Large intestine (tissue), 3 donors: ENCODE data around the gene ANXA11. TPM values are rescaled to one million over a fixed set of nuclear protein-coding genes. Genes with fewer than 3 reads are reported as not detected.

Experiments
- DNase-seq, 2 donors: peaks; one replicate each; pipeline versions ENCODE4 v3.0.0 to v3.0.0-alpha.2; 2013
- H3K27ac ChIP-seq: one replicate; pipeline ENCODE4 v1.5.1; 2013; ENCODE audit warnings: low read length
- H3K27me3 ChIP-seq: 2 replicates; pipeline ENCODE4 v1.6.1; 2013; ENCODE audit warnings: low read length; ENCODE audit not compliant: control insufficient read depth, insufficient read depth
- H3K36me3 ChIP-seq: 2 replicates; pipeline ENCODE4 v1.6.1; 2013; ENCODE audit warnings: low read length; ENCODE audit not compliant: control insufficient read depth, insufficient read depth
- H3K4me1 ChIP-seq: one replicate; pipeline ENCODE4 v1.6.1; 2013; ENCODE audit warnings: low read length; ENCODE audit not compliant: control insufficient read depth, insufficient read depth
- H3K4me3 ChIP-seq: one replicate; pipeline ENCODE4 v1.5.1; 2013; ENCODE audit warnings: low read length
- H3K9me3 ChIP-seq: one replicate; pipeline ENCODE4 v1.6.1; 2013; ENCODE audit warnings: mild to moderate bottlenecking, low read depth, low read length, moderate library complexity; ENCODE audit not compliant: control insufficient read depth
- WGBS: methylation state at CpG from one replicate; pipeline ENCODE4 v1.1.5; 2013; ENCODE audit warnings: low lambda C conversion rate; ENCODE audit not compliant: insufficient coverage; 5-methylcytosine and 5-hydroxymethylcytosine counted together
- polyA plus RNA-seq: library from polyadenylated mRNA; unstranded; fragments of 120-200 nt; gene quantifications from one replicate; pipeline ENCODE4 v1.2.1, GENCODE V29; 2013

Gene ANXA11
- polyA plus RNA-seq, 1 donor = 101 TPM

DNA sequence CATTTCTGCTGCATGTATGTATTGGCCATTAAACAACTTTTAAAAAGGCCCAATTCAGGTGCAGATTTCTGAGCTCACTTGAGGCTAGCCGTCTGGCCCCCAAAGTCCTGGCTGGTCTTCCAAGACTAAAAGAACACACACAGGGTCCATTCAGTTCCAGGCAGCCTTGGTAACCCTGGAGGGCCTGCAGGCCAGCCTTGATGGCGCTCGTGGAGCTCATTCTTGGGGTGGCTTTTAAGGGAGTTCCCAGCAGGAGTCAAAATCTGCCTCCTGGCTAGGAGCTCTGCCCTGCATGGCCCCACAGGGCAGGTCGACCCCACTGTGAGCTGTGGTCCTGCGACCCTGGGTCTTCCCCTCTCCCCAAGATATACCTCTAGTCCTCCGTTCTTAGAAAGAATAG is 28.8 kb downstream of the ANXA11 start:
- Histone ChIP-seq H3K27me3 (no peaks in the 10 kb centered on the region), H3K4me1 (no peaks in the 10 kb centered on the region), H3K27ac (no peak overlapping the region), H3K4me3 (no peak overlapping the region), H3K36me3 (peaks cover 48% of the 10 kb centered on the region), H3K9me3 (no peaks in the 10 kb centered on the region)
- DNase-seq = no peak
- WGBS = no CpG with 5 or more reads among the region's 6 CpGs

GRCh38 chr10:80174641-80175395 is 30.5 kb downstream of the ANXA11 start:
- no CpG with 5 or more reads among the region's 15 CpGs for WGBS
- H3K4me1 ChIP-seq = no peaks in the 10 kb centered on the region
- no peaks in the 10 kb centered on the region for H3K9me3 ChIP-seq
- no peaks in the 10 kb centered on the region for H3K27me3 ChIP-seq
- no peak overlapping the region for H3K27ac ChIP-seq
- H3K36me3 ChIP-seq = peaks cover 57% of the 10 kb centered on the region
- no peak for DNase-seq
- H3K4me3 ChIP-seq = no peak overlapping the region

DNA sequence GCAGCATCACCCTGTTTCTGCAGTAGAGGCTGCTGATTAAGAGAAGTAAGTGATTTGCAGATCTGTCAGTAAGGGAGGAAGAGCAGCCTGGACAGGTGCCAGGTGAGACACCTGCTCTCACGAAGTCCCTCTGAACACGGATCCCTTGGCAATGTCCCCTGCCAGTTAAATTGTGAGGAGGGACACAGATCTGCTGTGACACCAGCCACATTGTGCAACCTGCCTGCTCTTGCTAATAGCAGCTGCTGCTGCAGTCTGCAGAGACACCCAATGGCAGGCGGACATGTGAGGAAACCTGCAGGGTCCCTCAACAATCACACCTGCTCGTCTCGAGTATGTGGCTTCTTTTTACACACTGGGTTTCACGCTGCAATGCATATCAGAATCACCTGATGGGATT is 31.9 kb downstream of the ANXA11 start:
- no CpG with 5 or more reads among the region's 6 CpGs for WGBS

DNA sequence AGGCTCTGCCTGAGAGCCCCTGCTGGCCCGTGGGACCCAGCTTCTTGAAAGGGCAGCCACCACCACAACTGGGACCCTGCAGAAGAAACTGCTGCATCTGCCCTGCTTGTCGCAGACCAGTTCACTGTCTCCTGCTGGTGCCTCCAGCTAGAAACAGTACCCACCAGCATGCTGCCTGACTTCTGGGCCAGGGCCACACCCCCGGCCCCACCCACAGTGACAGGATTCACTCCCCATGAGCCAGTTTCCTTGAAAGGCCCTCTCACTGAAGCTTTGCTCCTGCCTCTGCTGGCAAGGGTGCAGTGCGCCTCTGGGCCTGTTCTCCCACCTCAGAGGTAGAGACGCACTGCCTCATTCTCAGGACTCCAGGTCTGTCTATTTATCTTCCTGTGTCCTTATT is 32.4 kb downstream of the ANXA11 start:
- Histone ChIP-seq H3K27me3 (no peaks in the 10 kb centered on the region), H3K27ac (no peak overlapping the region), H3K36me3 (peaks cover 63% of the 10 kb centered on the region), H3K4me1 (no peaks in the 10 kb centered on the region), H3K4me3 (no peak overlapping the region), H3K9me3 (no peaks in the 10 kb centered on the region)
- peak in 1 of 2 donors; percentile 36 for DNase-seq
- no CpG with 5 or more reads among the region's 5 CpGs for WGBS

More for the DNA sequence above, 31.9 kb downstream of the ANXA11 start:
- H3K4me1 ChIP-seq = no peaks in the 10 kb centered on the region
- H3K4me3 ChIP-seq = no peak overlapping the region
- H3K27ac ChIP-seq = no peak overlapping the region
- H3K36me3 ChIP-seq = peaks cover 58% of the 10 kb centered on the region
- H3K9me3 ChIP-seq = no peaks in the 10 kb centered on the region
- no peaks in the 10 kb centered on the region for H3K27me3 ChIP-seq
- DNase-seq = no peak

- no peak overlapping the region for H3K4me3 ChIP-seq
- no peak for DNase-seq
- WGBS = 100% methylated on average over 2 of the region's 7 CpGs
- H3K9me3 ChIP-seq = no peaks in the 10 kb centered on the region
- H3K27me3 ChIP-seq = no peaks in the 10 kb centered on the region
- H3K4me1 ChIP-seq = no peaks in the 10 kb centered on the region
- H3K36me3 ChIP-seq = peaks cover 78% of the 10 kb centered on the region
- no peak overlapping the region for H3K27ac ChIP-seq
These were observed 34.1 kb downstream of the ANXA11 start for GRCh38 chr10:80171248-80171660.

DNA sequence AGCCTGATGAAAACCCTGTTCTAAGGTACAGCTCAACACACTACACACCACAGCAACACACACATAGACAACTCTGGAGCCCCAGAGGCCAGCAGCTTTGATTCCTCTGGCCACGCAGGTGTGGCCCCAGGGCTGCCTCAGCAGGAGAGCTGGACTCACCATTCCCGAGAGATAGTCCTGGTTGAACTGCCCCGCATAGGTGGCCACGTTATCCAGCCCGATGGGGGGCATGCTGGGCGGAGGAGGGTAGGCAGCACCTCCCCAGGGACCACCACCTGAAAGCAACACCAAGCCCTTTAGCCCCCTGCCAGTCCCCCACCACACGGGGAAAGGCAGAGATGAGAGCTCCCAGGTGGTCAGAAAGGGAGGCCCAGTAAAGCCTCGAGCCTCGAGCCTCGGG is 34.7 kb downstream of the ANXA11 start:
- H3K9me3 ChIP-seq = no peaks in the 10 kb centered on the region
- H3K4me3 ChIP-seq = no peak overlapping the region
- no peak overlapping the region for H3K27ac ChIP-seq
- no peak for DNase-seq
- WGBS = no CpG with 5 or more reads among the region's 10 CpGs
- H3K36me3 ChIP-seq = peaks cover 83% of the 10 kb centered on the region
- no peaks in the 10 kb centered on the region for H3K4me1 ChIP-seq
- H3K27me3 ChIP-seq = no peaks in the 10 kb centered on the region

DNA sequence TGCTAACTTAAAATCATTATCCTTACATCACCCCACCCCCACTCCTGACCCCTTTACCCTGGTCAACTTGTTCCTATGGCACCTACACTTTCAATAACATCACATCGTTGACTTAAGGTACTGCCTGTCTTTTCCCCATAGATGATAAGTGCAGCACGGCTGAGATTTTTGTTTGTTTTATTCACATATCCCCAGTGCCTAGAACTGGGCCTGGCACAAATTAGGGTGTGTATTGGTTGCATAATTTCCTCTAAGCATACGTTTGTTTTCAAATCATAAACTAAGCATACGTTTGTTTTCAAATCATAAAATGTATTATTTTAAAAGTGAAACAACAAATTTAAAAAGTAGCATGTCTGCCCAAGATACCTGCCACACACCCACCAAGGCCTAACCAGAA is 35.3 kb downstream of the ANXA11 start:
- Histone ChIP-seq H3K4me3 (no peak overlapping the region), H3K36me3 (peaks cover 86% of the 10 kb centered on the region), H3K9me3 (no peaks in the 10 kb centered on the region), H3K4me1 (no peaks in the 10 kb centered on the region), H3K27me3 (no peaks in the 10 kb centered on the region), H3K27ac (no peak overlapping the region)
- WGBS = 55% methylated on average over 2 of the region's 4 CpGs
- DNase-seq = no peak

DNA sequence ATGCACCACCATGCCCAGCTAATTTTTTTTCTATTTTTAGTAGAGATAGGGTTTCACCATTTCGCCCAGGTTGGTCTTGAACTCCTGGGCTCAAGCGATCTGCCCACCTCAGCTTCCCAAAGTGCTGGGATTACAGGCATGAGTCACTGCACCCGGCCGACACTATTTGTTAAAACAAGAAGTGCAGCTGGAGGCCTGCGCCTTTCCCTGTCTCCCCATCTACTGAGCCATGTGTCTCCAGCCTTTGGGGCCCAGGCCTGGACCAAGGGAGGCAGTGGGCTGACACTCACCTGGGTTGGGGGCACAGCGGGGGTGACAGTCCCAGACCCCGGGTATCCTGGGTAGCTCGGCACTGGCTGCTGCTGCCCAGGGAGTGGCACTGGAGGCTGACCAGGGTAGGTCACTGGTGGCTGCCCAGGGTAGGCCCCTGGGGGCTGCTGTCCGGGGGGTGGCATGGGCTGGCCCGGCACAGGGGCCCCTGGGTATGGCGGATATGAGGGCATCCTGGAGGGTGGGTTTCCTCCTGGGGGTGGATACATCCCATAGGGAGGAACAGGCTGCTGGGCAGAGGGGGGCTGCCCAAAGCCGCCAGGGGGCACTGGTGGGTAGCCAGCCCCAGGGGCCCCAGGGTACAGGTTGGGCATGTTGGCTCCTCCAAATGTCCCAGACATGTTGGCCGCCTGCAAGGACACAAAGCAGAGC is 36.5 kb downstream of the ANXA11 start:
- H3K4me3 ChIP-seq = no peak overlapping the region
- DNase-seq = no peak
- no CpG with 5 or more reads among the region's 13 CpGs for WGBS
- peaks cover 3% of the 10 kb centered on the region for H3K4me1 ChIP-seq
- no peaks in the 10 kb centered on the region for H3K27me3 ChIP-seq
- no peak overlapping the region for H3K27ac ChIP-seq
- peaks cover 93% of the 10 kb centered on the region for H3K36me3 ChIP-seq
- H3K9me3 ChIP-seq = no peaks in the 10 kb centered on the region

DNA sequence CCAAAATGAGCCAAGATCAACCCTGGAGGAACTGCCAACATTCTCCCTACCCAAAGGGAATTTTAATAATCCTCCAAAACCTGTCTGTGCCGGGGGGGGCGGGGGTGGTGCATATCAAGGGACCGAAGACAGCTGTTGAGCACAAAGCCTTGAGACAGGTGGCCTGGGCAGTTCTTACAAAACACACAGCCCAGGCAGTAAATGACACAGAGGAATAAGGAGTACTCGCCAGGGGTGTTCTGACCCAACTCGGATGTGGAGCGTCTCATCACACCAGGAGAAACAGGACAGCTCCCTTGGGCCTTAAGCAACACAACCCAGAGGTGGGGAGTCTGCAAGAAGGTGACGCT is 37.2 kb downstream of the ANXA11 start:
- H3K36me3 ChIP-seq = peaks cover 94% of the 10 kb centered on the region
- H3K4me1 ChIP-seq = peaks cover 4% of the 10 kb centered on the region
- no peak for DNase-seq
- no peak overlapping the region for H3K27ac ChIP-seq
- WGBS = 93% methylated on average over 3 of the region's 7 CpGs
- no peaks in the 10 kb centered on the region for H3K27me3 ChIP-seq
- H3K9me3 ChIP-seq = no peaks in the 10 kb centered on the region
- no peak overlapping the region for H3K4me3 ChIP-seq

DNA sequence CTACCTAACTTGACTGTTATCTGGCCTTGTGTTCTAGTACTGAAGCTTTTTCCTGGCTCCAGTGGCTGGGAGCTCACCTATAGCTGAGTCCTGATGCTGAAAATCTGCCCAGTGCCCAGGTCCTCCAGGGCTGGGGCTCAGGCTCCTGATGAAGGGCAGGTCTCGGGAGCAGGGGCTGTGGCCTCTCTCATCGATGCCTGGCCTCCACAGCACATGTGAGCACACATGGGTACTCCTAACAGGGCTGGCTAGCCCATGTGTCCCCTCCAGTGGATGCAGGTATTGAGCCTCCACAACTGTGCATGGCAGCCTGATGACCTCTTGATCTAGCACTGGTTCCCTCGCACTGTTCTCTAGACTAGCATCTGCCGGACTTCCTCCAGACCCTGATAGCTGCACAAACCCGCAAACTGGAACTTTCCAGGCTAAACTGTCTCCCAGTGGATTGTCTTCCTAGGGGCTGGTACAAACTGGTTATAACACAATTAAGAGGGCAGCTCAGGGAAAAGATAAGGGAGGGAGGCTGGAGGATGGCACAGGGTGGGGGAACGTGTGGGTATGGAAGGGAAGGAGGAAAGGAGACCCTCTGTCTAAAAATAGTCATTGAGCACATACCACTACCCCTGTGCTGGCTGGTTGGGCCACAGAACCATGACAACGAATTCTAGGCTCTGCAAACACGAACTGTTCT is 37.7 kb downstream of the ANXA11 start:
- no peaks in the 10 kb centered on the region for H3K9me3 ChIP-seq
- WGBS = no CpG with 5 or more reads among the region's 8 CpGs
- H3K27ac ChIP-seq = no peak overlapping the region
- no peak overlapping the region for H3K4me3 ChIP-seq
- H3K27me3 ChIP-seq = no peaks in the 10 kb centered on the region
- peaks cover 95% of the 10 kb centered on the region for H3K36me3 ChIP-seq
- DNase-seq = no peak
- H3K4me1 ChIP-seq = peaks cover 4% of the 10 kb centered on the region
